Measurements from ENCODE around the gene MEPE. TPM values are rescaled to one million over a fixed set of nuclear protein-coding genes. Genes with fewer than 3 reads are reported as not detected.

The MEPE gene
- total and polyA plus RNA-seq, 7 experiments from 2014 or later, result not detected

DNA sequence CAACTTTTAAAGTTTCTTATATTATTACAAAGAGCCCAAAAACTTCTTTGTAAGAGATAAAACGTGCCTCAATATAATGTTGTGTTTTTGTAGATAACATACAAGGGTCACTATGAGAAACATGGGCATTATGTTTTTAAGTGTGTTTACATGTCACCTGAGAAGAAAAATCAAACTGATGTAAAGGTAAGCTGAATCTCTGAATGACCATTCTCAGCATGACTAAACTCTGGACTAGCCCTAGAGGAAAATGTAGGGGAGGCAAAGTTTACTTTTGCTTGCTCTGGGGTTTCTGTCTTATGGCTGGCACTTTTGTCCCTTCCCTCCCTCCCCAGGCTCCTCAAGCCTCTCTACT, 6.8 kb downstream of the MEPE start:
- POLR2A ChIA-PET, result no interaction called here
- H3K27me3 Mint-ChIP-seq, result peaks cover 23 to 39% (median 34%) of the 10 kb centered on the region in 5 donors
- no peaks in the 10 kb centered on the region for H3K36me3 Mint-ChIP-seq
- peaks cover 0 to 4% (median 0%) of the 10 kb centered on the region in 7 donors for H3K4me1 Mint-ChIP-seq
- H3K4me3 Mint-ChIP-seq, result no peak overlapping the region
- Histone ChIP-seq H3K4me1 (ENCODE audit: control insufficient read depth in 2 of 2, insufficient read depth in 2 of 2, low read length in 2 of 2) (no peaks in the 10 kb centered on the region), H3K27me3 (ENCODE audit: control insufficient read depth in 2 of 2, insufficient read depth in 2 of 2, low read length in 2 of 2) (no peaks in the 10 kb centered on the region), H3K27ac (ENCODE audit: low read depth, low read length) (no peak overlapping the region), H3K4me3 (ENCODE audit: low read length) (no peak overlapping the region), H3K9me3 (ENCODE audit: control insufficient read depth in 2 of 3, low read length in 3 of 3) (no peaks in the 10 kb centered on the region), H3K36me3 (ENCODE audit: control insufficient read depth in 2 of 3, insufficient read depth in 3 of 3, low read length in 3 of 3) (no peaks in the 10 kb centered on the region)
- ATAC-seq (no peak), DNase-seq (no peak)
- H3K27ac Mint-ChIP-seq, result no peak overlapping the region
- CTCF ChIA-PET, result interaction anchor here (0.7 kb wide), 1 partner anchor 209 kb away, joined by 3 read pairs; no protein-coding TSS in a partner anchor
- H3K9me3 Mint-ChIP-seq, result no peaks in the 10 kb centered on the region
- intact Hi-C loops (cut with micrococcal nuclease), result no loop called here

DNA sequence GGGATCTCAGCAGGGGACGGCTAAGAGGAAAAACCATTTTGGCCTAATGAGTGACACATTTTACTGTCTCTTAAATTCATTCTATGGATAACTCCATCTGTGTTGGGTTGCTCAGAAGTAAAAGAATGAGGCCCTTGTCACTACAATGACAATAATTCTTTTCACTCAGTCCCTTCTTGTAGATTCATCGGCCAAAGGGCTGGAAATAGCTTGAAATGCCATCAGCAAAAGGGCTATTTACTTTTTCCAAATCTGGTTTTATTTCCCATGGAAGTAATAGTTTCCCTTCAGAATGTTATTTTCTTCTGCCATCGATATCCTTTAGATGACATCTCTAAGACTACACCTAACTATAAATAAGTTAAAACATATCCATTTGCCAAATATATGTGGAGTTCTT, 7.4 kb downstream of the MEPE start:
- intact Hi-C loops (cut with micrococcal nuclease), result loop anchor here in 1 of 2 donors (10.0 kb wide), 1 partner anchor 465 kb away; no protein-coding TSS in a partner anchor
- peaks cover 23 to 39% (median 36%) of the 10 kb centered on the region in 5 donors for H3K27me3 Mint-ChIP-seq
- no peak overlapping the region for H3K27ac ChIP-seq (ENCODE audit: low read depth, low read length)

DNA sequence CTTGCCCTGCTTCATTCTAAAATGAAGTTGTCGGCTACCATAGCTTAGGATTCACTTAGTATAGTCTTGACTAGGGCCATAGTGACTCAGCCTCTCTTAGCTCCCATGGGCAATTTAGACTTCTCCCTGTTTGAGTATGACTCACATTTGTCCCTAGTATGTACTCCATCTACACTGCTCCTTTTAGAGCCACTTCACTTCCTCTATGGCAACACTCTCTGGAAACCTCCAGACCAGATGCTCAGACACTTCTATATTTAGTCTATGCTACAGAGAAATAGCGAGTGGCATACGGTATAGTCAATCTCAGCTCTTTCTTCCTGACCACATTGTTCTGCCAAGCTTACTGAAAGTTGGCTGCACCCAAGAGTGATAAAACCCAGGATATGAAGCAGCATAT, 11.2 kb downstream of the MEPE start:
- Histone ChIP-seq H3K4me1 (ENCODE audit: control insufficient read depth in 2 of 2, insufficient read depth in 2 of 2, low read length in 2 of 2) (peaks cover 0 to 3% of the 10 kb centered on the region in 2 donors), H3K9me3 (ENCODE audit: control insufficient read depth in 2 of 3, low read length in 3 of 3) (no peaks in the 10 kb centered on the region), H3K36me3 (ENCODE audit: control insufficient read depth in 2 of 3, insufficient read depth in 3 of 3, low read length in 3 of 3) (no peaks in the 10 kb centered on the region), H3K4me3 (ENCODE audit: low read length) (no peak overlapping the region), H3K27ac (ENCODE audit: low read depth, low read length) (no peak overlapping the region), H3K27me3 (ENCODE audit: control insufficient read depth in 2 of 2, insufficient read depth in 2 of 2, low read length in 2 of 2) (no peaks in the 10 kb centered on the region)
- H3K27ac Mint-ChIP-seq, result no peak overlapping the region
- intact Hi-C loops (cut with micrococcal nuclease), result loop anchor here in 1 of 2 donors (10.0 kb wide), 1 partner anchor 469 kb away; no protein-coding TSS in a partner anchor
- no peaks in the 10 kb centered on the region for H3K36me3 Mint-ChIP-seq
- ChIA-PET POLR2A (no interaction called here), CTCF (no interaction called here)
- H3K9me3 Mint-ChIP-seq, result no peaks in the 10 kb centered on the region
- no peak overlapping the region for H3K4me3 Mint-ChIP-seq
- H3K4me1 Mint-ChIP-seq, result peaks cover 4 to 10% (median 8%) of the 10 kb centered on the region in 7 donors
- peaks cover 30 to 56% (median 50%) of the 10 kb centered on the region in 5 donors for H3K27me3 Mint-ChIP-seq
- ATAC-seq (peak; percentile 90), DNase-seq (no peak)

More for the DNA sequence above, 7.4 kb downstream of the MEPE start:
- no peak overlapping the region for H3K4me3 ChIP-seq (ENCODE audit: low read length)
- no peaks in the 10 kb centered on the region for H3K9me3 ChIP-seq (ENCODE audit: control insufficient read depth in 2 of 3, low read length in 3 of 3)
- no peaks in the 10 kb centered on the region for H3K36me3 ChIP-seq (ENCODE audit: control insufficient read depth in 2 of 3, insufficient read depth in 3 of 3, low read length in 3 of 3)
- ChIA-PET POLR2A (no interaction called here), CTCF (no interaction called here)
- no peak for ATAC-seq
- no peak for DNase-seq
- Mint-ChIP-seq H3K4me1 (peaks cover 0 to 4% (median 0%) of the 10 kb centered on the region in 7 donors), H3K9me3 (no peaks in the 10 kb centered on the region), H3K36me3 (no peaks in the 10 kb centered on the region), H3K27ac (no peak overlapping the region), H3K4me3 (no peak overlapping the region)
- H3K4me1 ChIP-seq (ENCODE audit: control insufficient read depth in 2 of 2, insufficient read depth in 2 of 2, low read length in 2 of 2), result no peaks in the 10 kb centered on the region
- H3K27me3 ChIP-seq (ENCODE audit: control insufficient read depth in 2 of 2, insufficient read depth in 2 of 2, low read length in 2 of 2), result no peaks in the 10 kb centered on the region

DNA sequence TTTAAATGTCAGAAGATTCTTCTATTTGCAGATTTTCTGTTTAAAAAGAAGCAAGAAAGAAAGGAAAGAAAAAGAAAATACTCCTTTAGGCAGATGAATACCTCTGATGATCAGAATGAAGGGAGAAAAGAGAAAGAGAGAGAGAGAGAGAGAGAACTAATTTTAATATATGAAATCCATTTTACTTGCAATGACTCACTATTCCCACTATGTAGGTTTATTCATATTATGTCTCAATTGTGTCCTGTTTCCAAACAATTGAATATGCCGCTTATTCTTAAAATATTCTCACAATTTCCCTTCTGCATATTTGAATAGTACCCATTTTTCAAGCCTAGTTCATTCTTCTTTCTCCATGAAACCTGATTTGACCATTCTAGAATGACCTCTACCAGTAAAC, 11.7 kb downstream of the MEPE start:
- Histone ChIP-seq H3K27me3 (ENCODE audit: control insufficient read depth in 2 of 2, insufficient read depth in 2 of 2, low read length in 2 of 2) (no peaks in the 10 kb centered on the region), H3K9me3 (ENCODE audit: control insufficient read depth in 2 of 3, low read length in 3 of 3) (no peaks in the 10 kb centered on the region), H3K4me3 (ENCODE audit: low read length) (no peak overlapping the region), H3K36me3 (ENCODE audit: control insufficient read depth in 2 of 3, insufficient read depth in 3 of 3, low read length in 3 of 3) (no peaks in the 10 kb centered on the region), H3K27ac (ENCODE audit: low read depth, low read length) (no peak overlapping the region), H3K4me1 (ENCODE audit: control insufficient read depth in 2 of 2, insufficient read depth in 2 of 2, low read length in 2 of 2) (peaks cover 0 to 8% of the 10 kb centered on the region in 2 donors)
- no peak for DNase-seq
- Mint-ChIP-seq H3K36me3 (no peaks in the 10 kb centered on the region), H3K9me3 (no peaks in the 10 kb centered on the region), H3K4me1 (peaks cover 7 to 15% (median 13%) of the 10 kb centered on the region in 7 donors), H3K27ac (no peak overlapping the region), H3K27me3 (peaks cover 30 to 56% (median 49%) of the 10 kb centered on the region in 5 donors), H3K4me3 (no peak overlapping the region)
- intact Hi-C loops (cut with micrococcal nuclease), result loop anchor here in 1 of 2 donors (10.0 kb wide), 1 partner anchor 470 kb away; no protein-coding TSS in a partner anchor
- ChIA-PET CTCF (no interaction called here), POLR2A (no interaction called here)
- ATAC-seq, result no peak

DNA sequence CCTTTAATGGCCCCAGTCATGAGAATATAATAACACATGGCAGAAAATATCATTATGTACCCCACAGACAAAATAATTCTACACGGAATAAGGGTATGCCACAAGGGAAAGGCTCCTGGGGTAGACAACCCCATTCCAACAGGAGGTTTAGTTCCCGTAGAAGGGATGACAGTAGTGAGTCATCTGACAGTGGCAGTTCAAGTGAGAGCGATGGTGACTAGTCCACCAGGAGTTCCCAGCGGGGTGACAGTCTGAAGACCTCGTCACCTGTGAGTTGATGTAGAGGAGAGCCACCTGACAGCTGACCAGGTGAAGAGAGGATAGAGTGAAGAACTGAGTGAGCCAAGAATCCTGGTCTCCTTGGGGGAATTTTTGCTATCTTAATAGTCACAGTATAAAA, 13.5 kb downstream of the MEPE start:
- ATAC-seq (no peak), DNase-seq (no peak)
- POLR2A ChIA-PET, result no interaction called here
- peak overlapping the region in 1 of 10 donors; percentile 45 for H3K4me3 Mint-ChIP-seq
- H3K9me3 ChIP-seq (ENCODE audit: control insufficient read depth in 2 of 3, low read length in 3 of 3), result no peaks in the 10 kb centered on the region
- H3K27me3 Mint-ChIP-seq, result peaks cover 23 to 50% (median 43%) of the 10 kb centered on the region in 5 donors
- H3K36me3 ChIP-seq (ENCODE audit: control insufficient read depth in 2 of 3, insufficient read depth in 3 of 3, low read length in 3 of 3), result no peaks in the 10 kb centered on the region
- no peaks in the 10 kb centered on the region for H3K36me3 Mint-ChIP-seq
- no peaks in the 10 kb centered on the region for H3K9me3 Mint-ChIP-seq
- H3K27me3 ChIP-seq (ENCODE audit: control insufficient read depth in 2 of 2, insufficient read depth in 2 of 2, low read length in 2 of 2), result no peaks in the 10 kb centered on the region
- no peak overlapping the region for H3K4me3 ChIP-seq (ENCODE audit: low read length)
- no peak overlapping the region for H3K27ac Mint-ChIP-seq
- intact Hi-C loops (cut with micrococcal nuclease), result loop anchor here (5.0 to 10.0 kb wide), 2 partner anchors 471 to 694 kb away; no protein-coding TSS in a partner anchor
- H3K27ac ChIP-seq (ENCODE audit: low read depth, low read length), result no peak overlapping the region
- peaks cover 0 to 9% of the 10 kb centered on the region in 2 donors for H3K4me1 ChIP-seq (ENCODE audit: control insufficient read depth in 2 of 2, insufficient read depth in 2 of 2, low read length in 2 of 2)
- CTCF ChIA-PET, result no interaction called here
- peaks cover 10 to 21% (median 14%) of the 10 kb centered on the region in 7 donors for H3K4me1 Mint-ChIP-seq

DNA sequence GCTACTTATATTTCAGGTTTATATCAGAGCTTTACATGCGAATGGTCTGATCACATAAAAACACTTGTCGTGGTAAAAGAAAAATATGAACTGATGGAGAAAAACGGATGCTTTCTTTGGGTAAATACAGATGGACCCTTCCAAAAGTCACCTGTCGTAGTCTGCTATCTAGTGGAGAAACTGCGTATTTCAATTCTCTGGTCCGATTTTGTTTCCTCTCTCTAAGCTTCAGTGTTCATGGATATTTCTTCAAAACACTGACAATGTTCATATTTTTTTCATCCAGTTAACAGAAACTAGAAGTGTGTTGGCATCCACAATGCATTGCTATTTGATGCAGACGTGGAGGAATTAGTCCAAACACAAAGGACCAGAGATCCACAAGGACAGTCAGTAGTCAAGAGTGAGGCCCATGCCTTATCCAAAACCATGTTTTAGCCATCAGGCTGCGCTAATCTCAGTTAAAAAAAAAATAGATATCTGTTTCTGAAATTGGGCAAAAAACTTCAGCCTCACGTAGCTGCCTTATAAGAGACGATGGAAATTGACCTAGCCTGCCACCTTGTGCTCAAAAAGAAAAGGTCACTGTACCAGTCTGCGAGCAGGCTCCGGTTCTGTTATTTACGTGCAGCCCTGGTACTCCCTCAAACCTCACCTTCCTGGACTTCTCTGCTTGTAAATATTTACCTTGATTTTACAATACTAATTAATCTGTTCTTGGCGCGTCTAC, 16.0 kb downstream of the MEPE start:
- Mint-ChIP-seq H3K27ac (no peak overlapping the region), H3K27me3 (peaks cover 16 to 41% (median 30%) of the 10 kb centered on the region in 5 donors), H3K9me3 (no peaks in the 10 kb centered on the region), H3K4me1 (peaks cover 10 to 21% (median 14%) of the 10 kb centered on the region in 7 donors), H3K36me3 (no peaks in the 10 kb centered on the region), H3K4me3 (peak overlapping the region in 8 of 10 donors; percentile 37 to 78 (median 62))
- Histone ChIP-seq H3K27me3 (ENCODE audit: control insufficient read depth in 2 of 2, insufficient read depth in 2 of 2, low read length in 2 of 2) (no peaks in the 10 kb centered on the region), H3K36me3 (ENCODE audit: control insufficient read depth in 2 of 3, insufficient read depth in 3 of 3, low read length in 3 of 3) (no peaks in the 10 kb centered on the region), H3K27ac (ENCODE audit: low read depth, low read length) (no peak overlapping the region), H3K4me1 (ENCODE audit: control insufficient read depth in 2 of 2, insufficient read depth in 2 of 2, low read length in 2 of 2) (peaks cover 0 to 9% of the 10 kb centered on the region in 2 donors), H3K9me3 (ENCODE audit: control insufficient read depth in 2 of 3, low read length in 3 of 3) (no peaks in the 10 kb centered on the region), H3K4me3 (ENCODE audit: low read length) (peak overlapping the region; percentile 26)
- intact Hi-C loops (cut with micrococcal nuclease), result loop anchor here (1.0 to 10.0 kb wide), 7 partner anchors 169 to 696 kb away; no protein-coding TSS in a partner anchor
- POLR2A ChIA-PET, result no interaction called here
- peak in 6 of 9 donors; percentile 9 to 37 (median 26) for DNase-seq
- ATAC-seq, result peak; percentile 77
- CTCF ChIA-PET, result interaction anchor here (0.6 to 1.7 kb wide), 4 partner anchors 10 to 363 kb away, joined by 3 to 11 read pairs (median 4); no protein-coding TSS in a partner anchor

All from naive thymus-derived CD4-positive, alpha-beta T cell (primary cell).